IgD-negative memory B cell (primary cell): ENCODE measurements around the gene MAN1C1. TPM values are rescaled to one million over a fixed set of nuclear protein-coding genes. Genes with fewer than 3 reads are reported as not detected.

Experiments
- H3K27ac Mint-ChIP-seq, 3 donors: one replicate each; pipeline ENCODE4 v1.8.0; 2020 to 2022; ENCODE audit warnings: mild to moderate bottlenecking in 3 of 3, mixed read lengths in 3 of 3, moderate library complexity in 1 of 3
- H3K27me3 Mint-ChIP-seq: one replicate; pipeline ENCODE4 v1.8.0; 2021; ENCODE audit warnings: mixed read lengths
- H3K36me3 Mint-ChIP-seq: one replicate; pipeline ENCODE4 v1.8.0; 2020; ENCODE audit warnings: mild to moderate bottlenecking, mixed read lengths
- H3K4me1 Mint-ChIP-seq, 3 donors: one replicate each; pipeline ENCODE4 v1.8.0; 2020 to 2022; ENCODE audit warnings: mixed read lengths in 3 of 3, mild to moderate bottlenecking in 1 of 3
- H3K4me3 Mint-ChIP-seq, 4 donors: one replicate each; pipeline ENCODE4 v1.8.0; 2020 to 2022; ENCODE audit warnings: mild to moderate bottlenecking in 4 of 4, mixed read lengths in 4 of 4, moderate library complexity in 3 of 4
- H3K9me3 Mint-ChIP-seq, 3 donors: one replicate each; pipeline ENCODE4 v1.8.0; 2020 to 2021; ENCODE audit warnings: mixed read lengths in 3 of 3, mild to moderate bottlenecking in 1 of 3
- polyA plus RNA-seq: library from polyadenylated mRNA; unstranded; fragments of 300-500 nt; fragmentation: Illumina TruSeq; gene quantifications from one replicate; pipeline ENCODE4 v1.2.3, GENCODE V29; 2021

MAN1C1 gene
- polyA plus RNA-seq, 1 donor from 2014 or later, result 0.49 TPM

DNA sequence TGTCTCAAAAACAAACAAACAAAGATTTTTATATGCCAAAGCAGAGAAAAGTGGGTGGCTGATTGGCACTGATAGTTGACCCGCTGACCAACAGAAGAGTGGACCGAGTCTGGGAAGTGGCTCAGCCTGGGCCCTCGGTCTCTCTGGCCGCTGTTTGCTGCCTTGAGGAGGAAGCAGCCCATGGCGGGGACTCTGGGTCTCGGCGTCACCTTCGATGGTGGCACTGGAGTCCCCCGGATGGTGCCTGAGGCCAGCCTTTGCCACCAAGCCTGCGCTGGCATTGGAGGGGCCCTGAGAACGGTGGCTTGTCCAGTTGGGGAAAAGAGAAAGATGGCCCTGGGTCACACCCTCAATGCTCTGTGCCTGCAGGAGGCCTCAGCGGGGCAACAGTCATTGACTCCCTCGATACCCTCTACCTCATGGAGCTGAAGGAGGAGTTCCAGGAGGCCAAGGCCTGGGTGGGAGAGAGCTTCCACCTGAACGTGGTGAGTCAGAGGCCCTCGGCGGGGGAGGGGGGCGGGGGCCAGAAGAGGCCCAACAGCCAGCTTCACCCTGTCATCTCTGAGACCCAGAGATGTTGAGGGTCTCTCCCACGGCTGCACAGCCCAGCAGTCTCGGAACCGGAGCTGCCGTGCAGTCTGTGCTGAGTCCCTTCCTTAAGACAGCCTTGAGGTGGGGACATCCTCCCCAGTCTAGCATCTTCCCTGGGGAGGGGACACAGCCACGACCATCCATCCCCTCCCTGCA lies 129.9 kb downstream of the MAN1C1 start:
- Mint-ChIP-seq H3K9me3 (no peaks in the 10 kb centered on the region), H3K4me1 (no peaks in the 10 kb centered on the region), H3K27ac (no peak overlapping the region), H3K36me3 (no peaks in the 10 kb centered on the region), H3K27me3 (peaks cover 7% of the 10 kb centered on the region), H3K4me3 (no peak overlapping the region)

- Mint-ChIP-seq H3K4me3 (no peak overlapping the region), H3K9me3 (no peaks in the 10 kb centered on the region), H3K36me3 (no peaks in the 10 kb centered on the region), H3K27me3 (peaks cover 7% of the 10 kb centered on the region), H3K4me1 (no peaks in the 10 kb centered on the region), H3K27ac (no peak overlapping the region)
Observed at GRCh38 chr1:25747046-25747719, 130.6 kb downstream of the MAN1C1 start.

DNA sequence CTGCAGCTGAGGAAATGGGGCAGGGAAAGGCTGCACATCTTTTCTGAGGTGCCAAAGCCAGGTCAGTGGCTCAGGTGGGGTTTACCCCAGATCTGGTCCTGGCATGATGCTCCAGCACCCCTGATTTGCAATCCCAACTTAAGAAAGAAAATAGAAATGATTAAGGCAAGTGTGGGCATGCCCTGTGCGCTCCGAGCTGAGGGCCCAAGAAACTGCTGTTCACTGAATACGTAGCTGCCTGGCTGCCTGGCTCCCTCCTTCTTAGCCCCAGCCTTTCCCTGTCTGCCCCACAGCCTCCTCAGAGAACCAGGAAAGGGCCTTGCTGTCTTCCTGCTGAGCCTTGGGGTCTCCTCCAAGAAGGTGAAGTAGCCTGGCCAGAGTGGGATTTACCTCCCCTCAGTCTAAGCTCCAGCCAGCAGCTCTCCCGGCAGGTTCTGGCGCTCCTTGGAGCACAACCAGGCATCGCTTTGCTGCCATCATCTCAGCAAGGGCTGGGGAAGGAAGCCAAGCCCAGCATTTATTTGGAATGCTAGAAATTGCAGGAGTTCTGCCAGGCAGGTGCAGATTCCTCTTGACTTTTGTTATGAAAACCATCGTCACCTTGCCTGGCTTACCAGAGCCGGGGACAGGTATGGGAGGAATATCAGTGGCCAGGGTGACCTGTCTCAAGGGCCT lies 132.1 kb downstream of the MAN1C1 start:
- Mint-ChIP-seq H3K27me3 (peaks cover 9% of the 10 kb centered on the region), H3K4me1 (peaks cover 0 to 2% (median 0%) of the 10 kb centered on the region in 3 donors), H3K27ac (no peak overlapping the region), H3K36me3 (no peaks in the 10 kb centered on the region), H3K9me3 (no peaks in the 10 kb centered on the region), H3K4me3 (no peak overlapping the region)

GRCh38 chr1:25750923-25751605 lies 134.5 kb downstream of the MAN1C1 start:
- peaks cover 15% of the 10 kb centered on the region for H3K27me3 Mint-ChIP-seq
- H3K4me1 Mint-ChIP-seq, result peaks cover 0 to 3% (median 2%) of the 10 kb centered on the region in 3 donors
- H3K9me3 Mint-ChIP-seq, result no peaks in the 10 kb centered on the region
- no peaks in the 10 kb centered on the region for H3K36me3 Mint-ChIP-seq
- no peak overlapping the region for H3K4me3 Mint-ChIP-seq
- no peak overlapping the region for H3K27ac Mint-ChIP-seq

DNA sequence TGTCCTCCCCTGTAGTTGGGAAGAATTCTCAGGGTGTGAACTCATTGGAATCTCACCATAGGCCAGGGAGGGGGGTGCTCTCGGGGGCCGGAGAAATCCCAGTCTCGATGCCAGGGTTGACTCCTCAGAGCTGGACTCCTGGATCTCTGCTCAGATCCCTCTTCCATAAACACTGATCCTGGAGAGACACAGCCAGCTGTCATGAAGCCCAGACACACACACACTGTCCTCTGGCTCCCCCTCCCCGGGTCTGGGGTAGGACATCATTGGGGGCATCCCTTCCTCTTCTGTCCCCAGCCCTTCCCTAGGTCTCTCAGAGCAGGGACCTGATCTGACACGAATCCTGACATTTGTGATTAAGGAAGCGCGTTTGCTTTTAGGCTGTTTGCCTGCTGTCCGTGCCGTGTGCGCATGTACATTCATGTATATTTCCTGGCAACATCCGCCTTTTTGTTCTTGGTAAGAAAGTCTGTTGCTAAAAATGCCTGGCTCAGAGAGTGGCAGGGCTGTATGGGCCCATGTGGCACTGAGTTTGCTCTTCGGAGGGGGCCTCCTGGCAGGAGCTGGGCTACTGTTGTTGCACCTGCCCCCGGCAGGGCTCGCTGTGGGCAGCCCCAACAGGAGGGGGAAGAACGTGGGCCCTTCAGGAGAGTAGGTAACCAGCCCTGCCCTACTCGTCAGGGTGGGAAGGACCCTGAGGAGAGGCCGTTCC lies 138.0 kb downstream of the MAN1C1 start:
- Mint-ChIP-seq H3K36me3 (no peaks in the 10 kb centered on the region), H3K27me3 (peaks cover 18% of the 10 kb centered on the region), H3K27ac (peak overlapping the region in 1 of 3 donors; percentile 39), H3K4me3 (no peak overlapping the region), H3K4me1 (peaks cover 0 to 5% (median 2%) of the 10 kb centered on the region in 3 donors), H3K9me3 (no peaks in the 10 kb centered on the region)

DNA sequence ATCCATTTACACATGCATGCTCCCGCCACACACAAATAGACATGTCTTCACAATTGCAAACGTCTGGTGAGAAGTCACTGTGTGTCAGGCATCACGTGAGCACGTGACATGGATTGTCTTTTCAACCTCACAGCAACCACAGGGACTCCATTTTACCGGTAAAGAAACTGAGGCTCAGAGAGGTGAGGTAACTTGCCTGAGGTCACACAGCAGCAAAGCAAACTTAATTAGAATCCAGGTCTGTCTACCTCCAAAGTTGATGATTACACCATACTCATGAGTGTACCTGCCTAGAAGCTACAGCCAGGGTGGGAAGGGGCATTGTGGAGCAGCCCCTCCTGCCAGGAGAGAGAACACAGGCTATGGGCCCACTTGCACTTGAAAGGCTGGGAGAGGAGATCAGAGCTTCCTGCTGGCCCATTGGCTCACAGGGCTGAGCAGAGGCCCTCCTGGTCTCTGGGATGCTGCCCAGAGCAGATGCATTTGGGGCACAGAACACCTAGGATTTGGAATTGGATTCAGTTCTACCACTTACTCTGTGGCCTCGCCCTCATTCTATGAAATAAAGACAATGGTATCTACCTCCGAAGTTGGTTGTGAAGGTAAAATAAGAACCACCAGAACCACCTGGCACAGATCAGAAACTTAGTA lies 139.0 kb downstream of the MAN1C1 start:
- H3K27me3 Mint-ChIP-seq, result peaks cover 15% of the 10 kb centered on the region
- no peaks in the 10 kb centered on the region for H3K9me3 Mint-ChIP-seq
- no peak overlapping the region for H3K27ac Mint-ChIP-seq
- H3K4me1 Mint-ChIP-seq, result peaks cover 0 to 5% (median 2%) of the 10 kb centered on the region in 3 donors
- H3K36me3 Mint-ChIP-seq, result no peaks in the 10 kb centered on the region
- no peak overlapping the region for H3K4me3 Mint-ChIP-seq

GRCh38 chr1:25756215-25756614 lies 139.6 kb downstream of the MAN1C1 start:
- Mint-ChIP-seq H3K4me1 (peaks cover 0 to 5% (median 2%) of the 10 kb centered on the region in 3 donors), H3K27ac (no peak overlapping the region), H3K36me3 (no peaks in the 10 kb centered on the region), H3K9me3 (no peaks in the 10 kb centered on the region), H3K27me3 (peaks cover 15% of the 10 kb centered on the region), H3K4me3 (no peak overlapping the region)

DNA sequence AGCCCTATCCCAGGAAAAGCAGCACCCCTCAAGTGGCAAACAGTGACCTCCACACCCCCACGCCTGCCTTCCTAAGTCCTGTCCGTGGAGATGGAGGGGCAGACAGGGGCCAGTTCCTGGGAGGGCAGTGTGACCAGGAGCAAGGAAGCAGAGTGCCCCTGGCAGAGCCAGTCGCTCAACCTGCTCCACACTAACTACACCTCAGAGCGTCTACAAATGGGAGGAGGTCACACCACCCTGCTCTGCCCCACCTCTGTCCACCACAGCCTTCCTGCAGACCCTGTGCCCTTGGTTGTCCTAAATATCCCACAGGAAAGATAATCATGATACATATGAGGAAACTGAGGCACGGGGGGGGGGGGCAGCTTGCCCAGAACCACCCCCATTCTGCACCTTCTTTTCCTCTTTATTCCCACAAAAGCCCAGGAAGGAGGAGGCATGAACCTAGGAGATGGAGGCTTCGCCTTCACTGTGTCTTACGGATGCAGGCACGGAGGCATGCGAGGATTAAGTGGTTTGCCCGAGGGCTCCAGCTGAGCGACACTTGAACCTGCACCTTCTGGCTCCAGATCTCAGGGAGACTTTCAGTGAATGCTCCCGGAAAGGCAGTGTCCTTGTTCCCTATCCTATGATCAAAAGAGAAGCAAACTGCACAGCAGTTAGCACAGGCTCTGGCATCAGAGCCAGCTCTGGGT lies 140.7 kb downstream of the MAN1C1 start:
- Mint-ChIP-seq H3K4me3 (no peak overlapping the region), H3K27ac (no peak overlapping the region), H3K4me1 (peaks cover 0 to 5% (median 2%) of the 10 kb centered on the region in 3 donors), H3K27me3 (peaks cover 15% of the 10 kb centered on the region), H3K9me3 (no peaks in the 10 kb centered on the region), H3K36me3 (no peaks in the 10 kb centered on the region)

DNA sequence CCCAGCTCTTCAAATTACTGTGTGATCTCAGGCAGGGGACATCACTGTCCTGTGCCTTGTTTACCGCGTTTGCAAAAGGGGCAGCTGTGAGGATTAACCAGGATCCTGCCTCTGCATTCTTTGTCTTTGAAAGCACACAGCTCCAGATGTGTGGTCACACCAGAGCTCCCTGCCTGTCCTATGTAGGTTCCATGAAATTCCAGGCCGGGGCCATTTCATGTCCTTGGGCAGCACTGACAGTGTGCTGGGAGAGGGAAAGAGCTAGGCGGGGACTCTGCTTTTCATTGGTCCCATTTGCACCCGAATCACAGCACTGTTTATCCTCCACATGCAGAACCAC lies 141.2 kb downstream of the MAN1C1 start:
- peaks cover 0 to 5% (median 2%) of the 10 kb centered on the region in 3 donors for H3K4me1 Mint-ChIP-seq
- no peaks in the 10 kb centered on the region for H3K9me3 Mint-ChIP-seq
- no peak overlapping the region for H3K27ac Mint-ChIP-seq
- no peaks in the 10 kb centered on the region for H3K36me3 Mint-ChIP-seq
- no peak overlapping the region for H3K4me3 Mint-ChIP-seq
- peaks cover 15% of the 10 kb centered on the region for H3K27me3 Mint-ChIP-seq

DNA sequence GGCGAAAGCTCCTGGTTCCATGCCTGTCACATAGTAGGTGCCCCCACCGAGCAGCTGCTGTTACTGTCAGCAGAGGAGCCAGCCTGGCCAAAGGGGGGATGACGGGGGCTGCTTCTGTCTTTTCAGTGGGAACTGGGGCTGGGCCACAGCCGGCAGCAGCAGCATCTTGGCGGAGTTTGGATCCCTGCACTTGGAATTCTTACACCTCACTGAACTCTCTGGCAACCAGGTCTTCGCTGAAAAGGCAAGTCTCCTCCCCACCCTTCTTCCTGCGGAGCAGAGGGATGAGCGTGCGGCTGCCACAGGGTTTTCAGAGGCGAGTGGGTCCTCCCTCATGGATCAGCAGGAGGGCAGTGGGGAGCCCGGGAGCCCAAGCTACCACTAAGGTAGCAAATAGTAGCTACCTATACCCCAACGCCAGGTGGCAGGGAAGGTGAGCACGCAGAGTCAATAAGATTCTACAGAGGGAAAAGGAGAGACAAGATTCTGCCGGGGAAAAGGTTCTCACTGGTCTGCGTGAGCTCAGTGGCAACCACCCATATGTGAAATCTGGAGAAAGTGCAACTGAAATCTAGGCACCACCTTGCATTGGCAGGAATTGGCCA lies 142.0 kb downstream of the MAN1C1 start:
- no peaks in the 10 kb centered on the region for H3K36me3 Mint-ChIP-seq
- no peaks in the 10 kb centered on the region for H3K9me3 Mint-ChIP-seq
- no peak overlapping the region for H3K27ac Mint-ChIP-seq
- peaks cover 13% of the 10 kb centered on the region for H3K27me3 Mint-ChIP-seq
- peaks cover 0 to 5% (median 0%) of the 10 kb centered on the region in 3 donors for H3K4me1 Mint-ChIP-seq
- no peak overlapping the region for H3K4me3 Mint-ChIP-seq

DNA sequence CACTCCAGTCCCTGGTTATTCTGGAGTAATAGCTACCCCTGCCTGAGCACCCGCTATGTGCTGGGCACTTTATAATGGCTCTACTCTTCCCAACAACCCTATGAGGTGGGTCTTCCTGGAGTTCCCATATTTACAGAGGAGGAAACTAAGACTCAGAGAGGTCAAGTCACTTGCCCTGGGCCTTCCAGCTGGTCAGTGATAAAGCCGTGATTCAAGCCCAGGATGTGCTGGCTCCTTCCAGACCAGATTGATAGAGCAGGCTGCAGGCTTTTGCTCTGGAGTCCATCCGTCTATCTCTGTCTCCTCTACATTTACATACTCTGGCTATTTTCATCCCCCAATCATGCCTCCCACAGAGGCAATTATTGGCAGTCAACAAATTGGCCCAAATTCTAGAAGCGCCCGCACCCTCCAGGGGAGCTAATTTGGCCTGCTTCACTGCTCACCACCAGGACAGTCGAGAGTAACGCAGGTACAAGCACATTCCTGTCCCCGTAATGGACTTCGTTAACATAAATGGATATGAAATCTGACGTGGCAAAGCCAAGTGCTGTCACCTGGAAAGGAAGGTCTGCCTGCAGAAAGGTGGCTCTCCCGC lies 143.6 kb downstream of the MAN1C1 start:
- no peaks in the 10 kb centered on the region for H3K9me3 Mint-ChIP-seq
- no peaks in the 10 kb centered on the region for H3K36me3 Mint-ChIP-seq
- H3K4me1 Mint-ChIP-seq, result peaks cover 0 to 4% (median 0%) of the 10 kb centered on the region in 3 donors
- peaks cover 8% of the 10 kb centered on the region for H3K27me3 Mint-ChIP-seq
- H3K4me3 Mint-ChIP-seq, result no peak overlapping the region
- H3K27ac Mint-ChIP-seq, result no peak overlapping the region

- Mint-ChIP-seq H3K9me3 (no peaks in the 10 kb centered on the region), H3K4me1 (peaks cover 0 to 4% (median 0%) of the 10 kb centered on the region in 3 donors), H3K4me3 (no peak overlapping the region), H3K27ac (no peak overlapping the region), H3K36me3 (no peaks in the 10 kb centered on the region), H3K27me3 (peaks cover 8% of the 10 kb centered on the region)
Observed at GRCh38 chr1:25760871-25761270, 144.3 kb downstream of the MAN1C1 start.

DNA sequence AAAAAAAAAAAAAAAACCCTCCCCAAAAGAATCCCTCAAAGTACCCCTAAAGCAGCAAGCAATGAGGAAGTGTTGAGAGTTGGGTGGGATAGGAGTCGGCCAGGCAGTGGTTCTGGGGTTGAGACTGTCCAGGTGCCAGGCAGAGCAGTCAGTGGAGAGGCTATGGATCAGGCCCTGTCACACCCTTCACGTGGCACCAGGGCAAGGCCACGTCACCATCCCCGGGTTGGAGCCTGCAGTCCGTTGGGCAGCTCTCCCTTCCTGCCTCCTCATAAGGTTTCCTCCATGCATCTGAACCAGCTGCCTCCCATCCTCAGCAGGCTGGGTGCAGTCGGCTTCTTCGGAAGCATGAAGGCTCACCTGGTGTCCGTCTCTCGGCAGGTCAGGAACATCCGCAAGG lies 146.9 kb downstream of the MAN1C1 start:
- Mint-ChIP-seq H3K27ac (no peak overlapping the region), H3K4me3 (peak overlapping the region in 1 of 4 donors; percentile 17), H3K4me1 (no peaks in the 10 kb centered on the region), H3K27me3 (no peaks in the 10 kb centered on the region), H3K36me3 (no peaks in the 10 kb centered on the region), H3K9me3 (no peaks in the 10 kb centered on the region)
